Breast epithelium (tissue), 3 donors: ENCODE results near the gene IQCE.

ENCODE experiments used
- POLR2A ChIP-seq: fragments of 450-650 bp; IDR thresholded peaks from one replicate; pipeline ENCODE4 v1.6.1; 2016; ENCODE audit warnings: antibody characterized with exemption, mild to moderate bottlenecking, moderate library complexity
- POLR2AphosphoS5 ChIP-seq, 3 donors: sonication (generic); formaldehyde crosslinking; IDR thresholded peaks; one replicate each; pipeline ENCODE4 v1.6.1; 2017; ENCODE audit warnings: antibody characterized with exemption in 3 of 3

DNA sequence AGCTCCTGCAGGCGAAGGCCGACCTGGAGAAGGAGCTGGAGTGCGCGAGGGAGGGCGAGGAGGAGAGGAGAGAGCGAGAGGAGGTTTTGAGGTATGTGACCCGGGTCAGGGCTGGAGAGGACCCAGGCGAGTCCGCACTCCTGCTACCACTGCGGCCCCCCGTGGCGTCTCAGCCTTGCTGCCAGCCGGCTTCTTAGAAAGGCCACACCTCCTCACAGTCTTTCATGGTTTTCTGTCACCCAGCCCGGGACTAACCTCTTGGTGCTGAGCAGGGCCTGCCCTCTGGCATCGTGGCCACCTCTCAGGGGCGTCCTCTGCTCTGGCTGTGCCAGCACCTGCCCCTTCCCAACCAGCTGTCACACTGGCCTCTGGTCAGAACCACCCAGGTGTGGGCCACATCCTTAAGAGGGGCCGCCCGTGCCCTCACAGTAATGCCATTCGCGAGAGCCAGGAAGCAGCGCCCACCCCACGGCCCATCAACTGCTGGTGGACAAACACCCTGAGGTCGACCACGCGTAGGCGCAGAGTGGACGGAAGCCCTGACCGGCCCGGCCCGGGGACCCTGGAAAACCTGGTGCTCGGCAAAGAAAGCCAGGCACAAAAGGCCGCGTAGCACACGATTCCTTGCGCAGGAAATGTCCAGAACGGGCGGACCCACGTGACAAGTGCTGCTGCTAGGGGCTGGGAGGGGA, 34.4 kb downstream of the IQCE start:
- TF ChIP-seq POLR2AphosphoS5 (IDR thresholded peaks at IDR 0.05) (no peak), POLR2A (no peak)
